GM18867 (cell line): ENCODE measurements around the gene TMEM178B.
"Not testable (repeated sequence)": the region's sequence is repeated elsewhere in the genome, so short reads cannot be mapped to it uniquely, and the experiment has no call there.

Experiments
- ATAC-seq: cut with Tn5 transposase; IDR thresholded peaks from one replicate; pipeline ENCODE4 v1.9.1; 2021; ENCODE audit warnings: mild to moderate bottlenecking, moderate library complexity; ENCODE audit not compliant: unreplicated experiment

Gene TMEM178B

DNA sequence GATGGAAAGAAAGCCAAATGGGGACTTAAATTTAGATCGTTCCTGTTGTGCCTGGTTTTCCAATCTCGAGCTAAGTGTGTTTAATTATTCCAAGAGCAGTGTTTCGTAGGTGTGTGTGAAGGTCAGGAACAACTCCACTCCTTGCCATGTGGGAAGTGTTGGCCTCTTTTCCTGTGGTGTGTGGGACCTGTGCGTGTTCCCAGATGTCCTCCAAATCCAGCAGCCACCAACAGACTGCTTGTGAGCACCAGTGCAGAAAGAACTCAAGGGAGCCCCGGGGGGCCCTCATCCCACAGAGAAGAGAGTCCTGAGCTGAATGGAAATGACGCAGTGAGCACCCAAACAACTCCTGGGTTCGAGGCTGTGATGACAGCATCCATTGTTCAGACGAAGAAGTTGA is 227.7 kb downstream of the TMEM178B start:
- no peak for ATAC-seq

DNA sequence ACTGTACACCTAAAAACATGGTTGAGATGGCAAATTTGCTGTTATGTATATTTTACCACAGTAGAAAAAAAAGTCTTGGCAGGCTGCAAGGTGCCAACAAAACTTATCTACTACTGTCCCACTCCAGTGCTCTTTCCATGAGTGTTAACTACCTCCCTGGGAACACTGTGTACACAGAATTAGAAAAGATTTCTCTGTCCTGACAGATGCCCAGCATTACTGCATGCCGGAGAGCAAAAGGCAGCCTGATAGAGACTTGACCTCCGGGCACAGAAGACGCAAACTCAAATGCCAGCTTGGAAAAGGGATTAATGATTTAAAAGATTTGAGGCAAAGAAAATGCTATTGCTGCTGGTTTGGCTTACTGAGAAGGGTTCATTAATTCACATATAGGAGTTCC is 228.8 kb downstream of the TMEM178B start:
- ATAC-seq, result no peak

DNA sequence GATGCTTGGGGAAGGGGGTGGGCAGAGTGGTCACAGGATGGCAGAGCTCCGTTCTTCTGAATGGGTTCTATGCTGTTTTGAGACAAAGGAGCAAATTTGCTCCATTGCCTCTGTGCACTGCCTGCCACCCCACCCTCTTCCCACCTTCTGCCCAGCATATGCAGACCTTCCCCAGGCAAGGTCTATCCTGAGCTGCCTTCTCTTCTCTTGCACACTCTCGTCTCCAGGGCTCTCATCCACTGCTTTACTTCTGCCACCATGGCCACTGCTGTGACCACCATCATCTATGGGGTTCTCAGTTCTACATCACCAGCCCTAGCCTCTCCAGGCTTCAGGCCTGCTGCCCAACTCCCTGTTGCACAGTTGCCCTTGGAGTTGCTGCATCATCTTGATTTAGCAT is 230.4 kb downstream of the TMEM178B start:
- no peak for ATAC-seq

DNA sequence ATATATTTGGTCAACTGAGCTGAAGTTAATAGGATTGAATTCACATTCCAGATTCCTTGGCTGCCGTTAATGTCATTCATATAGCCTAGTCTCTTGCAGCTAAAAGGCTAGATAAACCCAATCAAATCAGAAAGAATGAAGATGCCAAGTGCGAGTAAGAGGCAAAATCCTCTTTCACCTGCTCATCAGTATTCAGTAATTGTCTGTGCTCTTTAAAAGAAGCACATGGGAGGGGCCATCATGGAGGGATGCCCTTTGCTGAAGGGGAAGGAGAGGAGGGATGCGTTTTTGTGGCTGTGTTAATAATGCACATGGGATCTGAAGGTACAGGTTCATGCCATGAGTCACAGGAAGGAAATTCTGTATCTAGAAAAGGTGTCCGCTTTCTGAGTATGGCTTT is 232.2 kb downstream of the TMEM178B start:
- no peak for ATAC-seq

DNA sequence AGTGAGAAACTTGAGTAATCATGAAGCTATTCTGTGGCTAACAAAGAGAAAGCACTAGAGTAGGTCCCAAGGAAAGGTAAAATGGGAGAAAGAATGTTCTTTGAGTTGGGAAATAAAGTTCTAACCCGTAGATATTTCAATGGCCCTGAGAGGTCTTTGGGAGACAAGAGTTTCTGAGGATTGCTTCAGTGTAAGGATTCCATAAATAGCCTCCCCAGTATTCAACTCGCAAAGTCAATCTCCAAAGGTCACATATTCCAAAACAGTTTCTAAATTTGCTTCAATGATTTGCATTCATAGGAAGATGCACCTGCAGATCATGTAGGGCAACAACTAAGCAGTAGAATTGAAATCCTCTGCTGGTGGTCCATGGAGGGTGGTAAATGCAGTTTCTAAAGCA is 238.5 kb downstream of the TMEM178B start:
- ATAC-seq, result no peak

DNA sequence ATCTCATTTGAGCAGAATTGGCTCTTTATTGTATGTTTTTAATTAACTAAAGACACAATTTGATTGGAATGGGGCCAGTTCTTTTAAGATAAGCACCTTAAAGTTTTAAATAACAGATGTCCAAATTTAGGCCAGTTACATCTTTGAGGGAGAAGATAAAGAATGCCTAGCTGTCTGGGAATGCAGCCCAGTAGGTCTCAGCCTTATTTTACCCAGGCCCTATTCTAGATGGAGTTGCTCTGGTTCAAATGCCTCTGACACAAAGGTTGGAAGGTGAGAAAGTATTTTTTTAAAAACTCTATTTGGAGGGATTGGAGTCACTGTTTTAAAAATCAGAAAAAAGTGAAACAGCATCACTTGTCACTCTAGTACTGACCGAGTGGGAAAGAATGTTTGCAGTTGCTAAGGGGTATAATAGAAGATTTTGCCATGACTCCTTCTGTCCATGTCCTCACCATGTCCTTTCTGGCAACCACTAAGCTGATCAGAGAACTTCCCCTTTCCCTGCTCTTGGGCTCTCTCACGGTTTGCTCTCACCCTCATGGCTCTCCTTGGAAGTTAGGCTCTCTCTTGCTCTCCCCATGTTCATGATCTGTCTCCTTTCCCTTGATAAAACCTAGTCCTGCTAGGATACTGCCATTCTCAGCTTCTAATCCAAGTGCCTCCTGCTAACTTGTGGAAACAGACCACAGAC is 239.1 kb downstream of the TMEM178B start:
- ATAC-seq, result no peak

DNA sequence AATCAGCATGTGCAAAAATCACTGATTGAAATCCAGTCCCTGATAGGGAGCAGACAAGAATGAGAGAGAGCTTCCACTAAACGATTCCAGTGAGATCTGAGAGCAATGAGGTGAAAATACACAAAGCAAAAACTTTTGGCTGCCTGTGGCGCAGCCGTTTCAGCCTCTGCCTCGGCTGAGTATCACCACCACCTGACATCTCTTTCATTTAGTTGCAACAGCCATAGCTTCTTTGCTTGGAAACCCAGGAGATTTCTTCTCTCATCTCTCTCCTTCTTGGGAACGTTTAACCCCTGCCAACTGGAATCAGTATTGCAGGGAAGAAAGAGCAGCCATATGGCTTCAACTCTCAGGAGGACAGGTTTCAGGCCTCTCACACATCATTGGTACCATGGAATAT is 240.0 kb downstream of the TMEM178B start:
- ATAC-seq, result no peak

DNA sequence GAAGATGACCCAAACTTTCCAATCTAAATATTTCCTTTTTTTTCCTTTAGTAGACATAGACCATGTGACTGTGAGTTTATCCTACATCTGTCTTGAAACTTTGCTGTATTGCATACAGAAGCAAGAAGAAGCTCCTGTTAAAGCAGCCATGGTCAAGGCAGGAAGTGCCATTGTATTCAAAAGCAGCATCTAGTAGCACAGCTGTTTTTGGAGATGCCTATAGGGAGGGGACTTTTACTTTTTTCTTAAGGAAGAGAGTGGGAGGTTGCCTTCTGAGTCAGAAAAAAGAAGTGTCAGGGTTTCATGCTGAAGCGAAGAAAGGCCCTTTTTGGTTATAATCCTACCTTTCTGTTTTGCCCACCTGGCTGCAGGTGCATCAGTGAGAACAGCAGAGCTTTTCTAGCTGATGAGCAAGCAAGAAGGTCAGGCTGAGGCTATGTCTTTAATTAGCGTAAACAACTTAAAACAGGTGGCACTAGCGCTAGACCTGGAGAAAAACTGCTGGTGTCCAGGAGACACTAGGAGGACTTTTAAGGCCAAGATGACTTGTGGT is 243.2 kb downstream of the TMEM178B start:
- no peak for ATAC-seq

DNA sequence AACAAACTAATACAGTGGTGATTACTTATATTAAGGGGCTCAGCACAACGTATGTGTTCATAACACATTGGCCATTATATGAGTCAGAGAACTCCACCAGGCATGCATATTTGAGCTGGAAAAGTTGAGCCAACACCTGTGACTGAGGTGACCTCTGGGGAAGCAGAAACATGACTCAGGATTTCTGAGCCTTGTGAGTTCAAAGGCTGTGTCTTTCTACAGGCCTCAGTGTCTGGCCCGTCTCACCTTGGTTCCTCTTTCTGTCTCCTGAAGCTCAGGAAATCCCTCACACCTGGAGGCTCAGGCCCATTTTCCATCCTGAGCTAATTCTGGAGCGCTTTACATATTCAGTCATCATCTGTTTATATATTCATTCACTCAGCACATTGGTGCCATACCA is 246.4 kb downstream of the TMEM178B start:
- no peak for ATAC-seq

DNA sequence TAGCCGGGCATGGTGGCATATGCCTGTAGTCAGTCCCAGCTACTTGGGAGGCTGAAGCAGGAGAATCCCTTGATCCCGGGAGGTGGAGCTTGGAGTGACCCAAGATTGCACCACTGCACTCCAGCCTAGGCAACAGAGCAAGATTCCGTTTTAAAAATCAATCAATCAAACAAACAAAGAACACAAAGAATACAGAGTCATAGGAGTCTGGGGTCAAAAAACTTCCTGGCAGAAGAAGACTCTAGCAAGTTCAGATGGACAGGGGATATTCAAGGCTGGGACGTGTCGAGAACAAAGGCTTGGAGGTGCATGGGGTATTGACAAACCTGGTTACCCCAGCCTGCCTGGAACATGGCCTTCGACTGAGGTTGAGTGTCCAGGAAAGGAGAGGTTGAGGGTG is 248.5 kb downstream of the TMEM178B start:
- no peak for ATAC-seq

DNA sequence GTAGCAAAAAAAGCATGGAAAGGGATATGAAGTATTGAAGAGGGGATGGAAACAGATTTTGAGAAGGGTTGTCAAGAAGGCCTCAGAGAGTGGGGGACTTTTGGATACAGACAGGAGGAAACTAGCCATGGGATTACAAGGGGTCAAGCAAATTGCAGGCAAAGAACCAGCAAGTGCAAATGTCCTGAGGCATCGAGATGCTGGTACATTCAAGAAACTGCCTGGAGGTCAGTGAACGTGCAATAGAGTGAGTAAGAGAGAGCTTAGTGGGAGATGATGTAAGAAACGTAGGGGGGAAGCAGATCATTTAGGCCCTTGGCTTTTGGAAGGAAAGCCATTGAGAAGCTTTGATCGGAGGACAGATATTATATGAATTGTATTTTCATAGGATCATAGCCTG is 250.0 kb downstream of the TMEM178B start:
- ATAC-seq, result no peak

DNA sequence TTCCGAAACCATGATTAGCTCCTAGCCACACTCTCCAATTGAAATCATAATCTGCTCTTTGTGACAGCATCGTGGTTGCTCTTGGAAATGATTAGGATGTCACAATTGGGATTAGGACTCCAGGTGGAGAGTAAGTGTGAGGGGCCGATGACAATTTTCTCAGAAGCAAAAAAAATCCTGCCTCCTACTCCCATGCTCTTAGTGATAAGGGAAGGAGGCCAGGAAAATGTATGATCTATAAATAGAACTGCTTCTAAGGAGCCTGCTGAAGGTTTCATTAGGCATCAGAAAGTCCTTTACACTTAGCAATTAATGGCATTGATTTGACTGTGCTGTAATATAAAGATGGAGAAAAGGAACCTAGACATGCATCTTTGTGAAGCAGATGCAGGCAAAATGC is 251.0 kb downstream of the TMEM178B start:
- ATAC-seq, result no peak

DNA sequence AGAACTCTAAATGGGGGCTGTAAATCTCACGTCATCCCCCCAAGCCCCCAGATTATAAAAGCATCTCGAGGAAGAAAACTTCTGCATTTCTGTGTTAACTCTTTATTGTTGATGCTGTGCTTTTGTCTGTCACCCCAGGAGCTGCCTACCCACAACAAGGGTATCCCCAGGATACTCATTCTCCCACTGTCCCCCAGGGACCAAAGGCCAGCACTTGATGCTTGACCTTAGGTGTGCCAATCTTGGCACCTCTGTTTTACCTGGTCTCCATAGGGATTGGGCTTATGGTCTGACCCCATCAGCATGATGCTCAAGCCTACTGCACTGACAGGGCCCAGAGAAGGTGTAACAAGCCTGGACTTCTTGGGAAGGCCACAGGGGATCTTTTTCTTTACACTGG is 251.4 kb downstream of the TMEM178B start:
- no peak for ATAC-seq

DNA sequence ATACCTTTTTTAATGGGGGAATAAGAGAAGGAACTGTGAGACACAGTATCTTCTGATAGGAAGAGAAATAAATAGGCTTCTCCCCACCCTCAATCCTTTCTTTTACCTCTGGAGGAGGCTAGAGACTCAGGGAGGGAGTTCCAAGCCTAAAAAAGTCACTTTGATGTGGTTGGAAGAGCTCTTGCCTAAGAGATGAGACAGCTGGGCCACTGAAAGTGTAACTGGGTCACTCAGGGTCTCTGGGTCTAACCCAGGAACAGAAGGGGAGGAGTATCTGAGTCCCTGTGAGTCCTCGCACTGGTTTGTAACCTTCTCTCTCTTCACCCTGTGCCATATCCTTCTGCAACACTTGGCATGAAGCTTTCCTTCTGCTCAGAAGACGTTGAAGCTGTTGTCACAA is 254.4 kb downstream of the TMEM178B start:
- ATAC-seq, result no peak

DNA sequence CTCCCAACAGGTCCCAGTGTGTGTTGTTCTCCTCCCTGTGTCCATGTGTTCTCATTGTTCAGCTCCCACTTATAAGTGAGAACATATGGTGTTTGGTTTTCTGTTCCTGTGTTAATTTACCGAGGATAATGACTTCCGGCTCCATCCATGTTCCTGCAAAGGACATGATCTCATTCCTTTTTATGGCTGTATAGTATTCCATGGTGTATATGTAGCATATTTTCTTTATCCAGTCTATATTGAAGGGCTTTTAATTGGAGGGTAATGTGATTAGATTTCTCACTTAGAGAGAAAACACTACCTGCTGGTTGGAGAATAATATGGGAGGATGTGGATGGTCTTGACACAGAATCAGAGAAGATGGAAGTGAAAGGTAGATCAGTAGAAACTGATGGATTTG is 256.4 kb downstream of the TMEM178B start:
- ATAC-seq, result not testable (repeated sequence)

DNA sequence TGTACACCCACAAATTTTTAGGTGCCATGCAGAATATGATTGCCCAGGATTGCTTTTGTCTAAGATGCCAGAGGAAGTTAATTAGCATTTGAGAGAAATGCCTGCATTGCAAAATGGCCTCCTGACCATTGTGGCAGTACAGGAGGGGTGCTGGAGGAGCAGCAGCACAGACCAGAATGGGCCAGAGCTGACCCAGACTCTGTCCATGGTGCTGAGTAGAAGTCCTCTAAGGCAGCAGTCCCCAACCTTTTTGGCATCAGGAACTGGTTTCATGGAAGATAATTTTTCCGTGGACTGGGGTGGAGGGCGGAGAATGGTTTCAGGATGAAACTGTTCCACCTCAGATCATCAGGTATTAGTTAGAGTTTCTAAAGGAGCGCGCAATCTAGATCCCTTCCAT is 259.6 kb downstream of the TMEM178B start:
- ATAC-seq, result no peak

DNA sequence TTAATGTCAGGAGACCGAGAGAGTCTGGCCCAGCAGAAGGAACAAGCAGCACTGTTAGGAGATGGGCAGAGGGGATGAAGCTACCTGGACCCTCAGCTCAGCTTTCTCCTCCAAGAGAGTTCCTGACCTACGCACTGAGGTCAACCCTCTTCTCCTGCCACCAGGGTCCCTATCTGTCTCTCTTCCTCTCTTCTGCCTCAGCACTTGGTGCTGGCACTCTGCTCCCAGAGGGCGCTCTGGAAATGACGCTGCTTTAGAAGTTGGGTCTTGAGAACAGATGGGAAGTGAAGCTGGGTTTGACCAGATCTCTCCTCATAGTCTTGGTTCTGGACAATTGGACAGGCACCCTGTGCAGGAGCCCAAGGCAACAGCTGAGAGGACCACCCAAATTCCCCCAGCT is 261.3 kb downstream of the TMEM178B start:
- no peak for ATAC-seq

DNA sequence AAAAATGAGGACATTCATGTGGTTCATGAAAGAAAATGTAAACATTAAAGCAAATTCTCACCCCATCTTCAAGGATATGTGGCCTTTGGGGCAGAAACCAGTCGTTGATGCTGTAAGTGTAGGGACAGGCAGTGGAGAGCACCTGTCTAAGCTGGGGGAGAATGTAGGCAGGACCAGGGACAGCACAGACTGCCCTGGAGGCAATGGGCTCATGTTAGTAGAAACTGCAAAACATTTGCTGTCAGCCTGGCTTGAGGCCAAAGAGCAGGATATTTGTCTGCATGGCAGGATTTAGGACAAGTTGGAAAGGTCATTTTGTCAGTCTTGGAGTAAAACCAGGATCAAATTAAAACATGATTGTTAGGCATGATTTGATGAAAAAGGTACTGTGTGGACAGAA is 265.7 kb downstream of the TMEM178B start:
- ATAC-seq, result no peak

DNA sequence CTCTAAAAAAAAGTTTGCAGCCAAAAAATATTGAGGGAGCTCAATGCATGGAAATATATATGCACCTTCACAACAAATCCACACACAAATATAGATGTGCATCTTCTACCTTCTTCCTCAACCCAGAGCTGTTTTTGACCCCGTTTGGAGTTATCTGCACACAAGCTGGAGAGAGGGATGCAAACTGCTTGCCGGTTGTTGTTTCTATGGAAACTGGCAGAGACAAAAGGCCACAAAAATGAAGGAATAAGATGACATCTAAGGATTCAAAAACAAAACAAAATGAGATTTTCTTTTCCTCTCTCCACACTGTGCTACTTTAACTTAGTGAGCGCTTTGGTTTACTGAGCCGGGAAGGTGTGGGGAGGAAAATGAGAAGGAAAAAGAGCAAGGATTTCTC is 267.1 kb downstream of the TMEM178B start:
- no peak for ATAC-seq

DNA sequence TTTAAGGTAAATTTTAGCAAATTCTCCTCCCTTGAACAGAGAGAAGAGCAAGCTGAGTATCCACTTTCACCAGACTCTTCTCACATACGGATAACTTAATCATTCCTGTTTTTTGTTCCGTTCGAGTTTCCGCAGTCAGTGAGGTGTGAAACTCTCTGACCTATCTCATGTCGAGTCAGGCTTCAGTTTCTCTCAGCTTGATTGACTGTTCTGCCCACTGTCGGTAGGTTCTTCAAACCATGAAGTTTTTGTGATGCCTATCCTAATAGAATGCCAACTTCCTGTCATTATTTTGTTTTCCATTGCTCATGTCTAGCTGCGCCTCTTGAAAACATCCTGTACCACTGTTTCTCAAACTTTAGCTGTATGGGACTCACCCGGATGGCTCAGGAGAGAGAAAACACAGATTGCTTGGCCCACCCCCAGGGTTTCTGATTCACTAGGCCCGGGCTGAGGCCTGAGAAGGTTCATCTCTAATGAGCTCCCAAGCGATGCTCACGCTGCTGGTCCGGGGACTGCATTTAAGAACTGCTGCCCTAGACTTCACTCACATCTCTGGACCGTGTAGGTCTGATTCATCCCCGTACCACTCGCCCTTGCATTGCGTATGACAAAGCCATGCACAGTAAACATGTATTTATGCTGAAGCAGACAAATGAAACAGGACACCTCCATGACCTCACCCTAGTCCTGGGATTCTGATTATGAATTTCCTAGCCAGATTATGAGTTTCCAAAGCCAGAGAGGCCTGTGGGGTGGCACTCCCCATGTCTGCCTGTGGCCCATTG is 269.0 kb downstream of the TMEM178B start:
- no peak for ATAC-seq

DNA sequence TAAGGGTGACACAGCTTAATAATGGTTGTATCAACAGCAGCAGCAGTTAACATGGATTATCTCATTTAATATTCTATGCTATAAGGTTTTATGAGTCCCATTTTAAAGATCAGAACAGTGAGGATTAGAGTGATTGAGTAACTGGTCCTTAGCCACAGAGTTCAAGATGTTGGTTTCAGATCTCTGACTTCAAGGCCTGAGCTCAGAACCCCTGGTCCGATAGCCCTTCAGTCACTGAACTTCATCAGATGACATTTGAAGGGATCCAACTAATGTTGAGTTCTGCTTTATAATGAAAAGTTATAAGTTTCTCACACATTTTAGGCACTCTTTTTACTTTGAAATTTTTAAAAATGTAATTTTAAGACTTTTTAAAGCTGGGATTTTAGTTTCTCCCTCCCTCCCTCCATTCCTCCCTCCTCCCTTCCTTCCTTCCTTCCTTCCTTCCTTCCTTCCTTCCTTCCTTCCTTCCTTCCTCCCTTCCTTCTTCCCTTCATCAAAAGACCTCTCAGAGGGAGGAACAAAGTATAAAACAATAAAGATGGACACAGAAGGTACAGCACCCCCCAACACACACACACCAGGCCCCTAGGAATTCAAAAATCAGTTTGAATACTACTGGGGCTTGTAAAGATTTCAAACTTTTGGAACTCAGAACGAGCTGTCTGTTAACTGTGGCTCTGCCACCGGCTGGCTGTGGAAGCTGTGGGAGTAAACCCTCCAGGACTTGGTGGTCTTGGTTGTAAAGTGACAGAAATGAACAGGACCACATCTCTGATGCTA is 270.5 kb downstream of the TMEM178B start:
- no peak for ATAC-seq

DNA sequence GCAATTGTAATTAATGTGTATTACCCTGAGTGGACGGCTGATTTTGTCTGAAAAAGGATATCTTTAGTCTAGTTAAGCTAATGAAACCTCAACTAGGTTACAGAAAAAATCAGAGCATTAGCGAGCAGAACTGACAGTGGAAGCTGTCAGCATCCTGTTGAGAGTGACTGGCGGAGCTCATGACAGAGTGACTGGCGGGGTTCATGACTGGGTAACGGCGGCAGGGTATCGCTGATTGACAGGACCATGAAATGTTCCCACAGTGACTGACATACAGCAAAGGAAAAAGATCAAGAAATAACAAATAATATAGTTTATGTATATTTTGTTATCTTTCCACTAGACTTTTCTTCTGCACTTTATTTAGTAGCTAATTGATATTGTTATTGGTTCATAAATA is 274.9 kb downstream of the TMEM178B start:
- ATAC-seq, result no peak
